GM21737 (cell line): ENCODE measurements around the gene SH2D5.

ENCODE experiments used
- ATAC-seq: cut with Tn5 transposase; IDR thresholded peaks from one replicate; pipeline ENCODE4 v1.9.1; 2021; ENCODE audit warnings: mild to moderate bottlenecking, moderate library complexity; ENCODE audit not compliant: unreplicated experiment

Gene SH2D5

GRCh38 chr1:20715406-20715805 is 17.1 kb downstream of the SH2D5 start:
- no peak for ATAC-seq

GRCh38 chr1:20713440-20713839 is 19.1 kb downstream of the SH2D5 start:
- ATAC-seq, result no peak

GRCh38 chr1:20712215-20712577 is 20.3 kb downstream of the SH2D5 start:
- ATAC-seq, result no peak

GRCh38 chr1:20711285-20712214 is 21.0 kb downstream of the SH2D5 start:
- ATAC-seq, result no peak

GRCh38 chr1:20710469-20711284 is 21.8 kb downstream of the SH2D5 start:
- ATAC-seq, result no peak

- no peak for ATAC-seq
Observed at GRCh38 chr1:20709868-20710267, 22.6 kb downstream of the SH2D5 start.

- no peak for ATAC-seq
Observed at GRCh38 chr1:20708891-20709290, 23.6 kb downstream of the SH2D5 start.

GRCh38 chr1:20708057-20708456 is 24.4 kb downstream of the SH2D5 start:
- no peak for ATAC-seq

- no peak for ATAC-seq
Observed at GRCh38 chr1:20706841-20707240, 25.7 kb downstream of the SH2D5 start.

- ATAC-seq, result no peak
Observed at GRCh38 chr1:20705203-20705755, 27.2 kb downstream of the SH2D5 start.

GRCh38 chr1:20704390-20705202 is 27.9 kb downstream of the SH2D5 start:
- ATAC-seq, result no peak

GRCh38 chr1:20703124-20703756 is 29.3 kb downstream of the SH2D5 start:
- no peak for ATAC-seq

- ATAC-seq, result no peak
Observed at GRCh38 chr1:20702416-20702815, 30.1 kb downstream of the SH2D5 start.

- no peak for ATAC-seq
Observed at GRCh38 chr1:20701847-20702246, 30.7 kb downstream of the SH2D5 start.

GRCh38 chr1:20701446-20701845 is 31.1 kb downstream of the SH2D5 start:
- ATAC-seq, result no peak

- ATAC-seq, result no peak
Observed at GRCh38 chr1:20700636-20701215, 31.8 kb downstream of the SH2D5 start.

GRCh38 chr1:20699558-20699957 is 32.9 kb downstream of the SH2D5 start:
- no peak for ATAC-seq

- no peak for ATAC-seq
Observed at GRCh38 chr1:20698195-20698910, 34.1 kb downstream of the SH2D5 start.

- no peak for ATAC-seq
Observed at GRCh38 chr1:20697563-20697962, 34.9 kb downstream of the SH2D5 start.
